SK-N-SH (cell line): ENCODE measurements around the gene PBX3.

Source experiments
- EZH2phosphoT487 ChIP-seq: fragments of 200-600 bp; sonication (generic); IDR thresholded peaks from 2 replicates; pipeline ENCODE4 v1.6.1; 2017; ENCODE audit warnings: low read depth, mixed run types, mild to moderate bottlenecking, antibody characterized with exemption, moderate library complexity, borderline replicate concordance
- GABPA ChIP-seq: IDR thresholded peaks from 2 replicates; pipeline ENCODE4 v1.4.0; 2012; ENCODE audit warnings: low read depth, mild to moderate bottlenecking
- MXI1 ChIP-seq: IDR thresholded peaks from 2 replicates; pipeline ENCODE4 v1.6.1; 2012; ENCODE audit warnings: mild to moderate bottlenecking, low read depth, low read length, improper control_type of control experiment
- RCOR1 ChIP-seq: fragments of 150-350 bp; IDR thresholded peaks from 2 replicates; pipeline ENCODE4 v1.6.1; 2017; ENCODE audit warnings: antibody characterized with exemption, low read length
- RFX5 ChIP-seq: IDR thresholded peaks from 2 replicates; pipeline ENCODE4 v1.6.1; 2012; ENCODE audit warnings: mild to moderate bottlenecking, improper control_type of control experiment, low read length
- TAF1 ChIP-seq: IDR thresholded peaks from 2 replicates; pipeline ENCODE4 v1.6.1; 2012; ENCODE audit warnings: low read depth, mild to moderate bottlenecking, low read length, moderate library complexity, borderline replicate concordance
- TCF12 ChIP-seq: IDR thresholded peaks from 2 replicates; pipeline ENCODE4 v1.4.0; 2012
- TEAD4 ChIP-seq: IDR thresholded peaks from 2 replicates; pipeline ENCODE4 v1.4.0; 2012; ENCODE audit warnings: mild to moderate bottlenecking, borderline replicate concordance; ENCODE audit not compliant: insufficient read depth
- YY1 ChIP-seq: IDR thresholded peaks from 2 replicates; pipeline ENCODE4 v1.4.0; 2012; ENCODE audit warnings: low read depth, mild to moderate bottlenecking
- TF ChIP-seq, protein P1 (sequence below): IDR thresholded peaks from 2 replicates; pipeline ENCODE4 v1.4.0; 2012; ENCODE audit warnings: low read depth
- TF ChIP-seq, protein P2 (sequence below): fragments of 200-600 bp; sonication (generic); IDR thresholded peaks from 2 replicates; pipeline ENCODE4 v1.6.1; 2017; ENCODE audit warnings: antibody characterized with exemption, mild to moderate bottlenecking, moderate library complexity

DNA sequence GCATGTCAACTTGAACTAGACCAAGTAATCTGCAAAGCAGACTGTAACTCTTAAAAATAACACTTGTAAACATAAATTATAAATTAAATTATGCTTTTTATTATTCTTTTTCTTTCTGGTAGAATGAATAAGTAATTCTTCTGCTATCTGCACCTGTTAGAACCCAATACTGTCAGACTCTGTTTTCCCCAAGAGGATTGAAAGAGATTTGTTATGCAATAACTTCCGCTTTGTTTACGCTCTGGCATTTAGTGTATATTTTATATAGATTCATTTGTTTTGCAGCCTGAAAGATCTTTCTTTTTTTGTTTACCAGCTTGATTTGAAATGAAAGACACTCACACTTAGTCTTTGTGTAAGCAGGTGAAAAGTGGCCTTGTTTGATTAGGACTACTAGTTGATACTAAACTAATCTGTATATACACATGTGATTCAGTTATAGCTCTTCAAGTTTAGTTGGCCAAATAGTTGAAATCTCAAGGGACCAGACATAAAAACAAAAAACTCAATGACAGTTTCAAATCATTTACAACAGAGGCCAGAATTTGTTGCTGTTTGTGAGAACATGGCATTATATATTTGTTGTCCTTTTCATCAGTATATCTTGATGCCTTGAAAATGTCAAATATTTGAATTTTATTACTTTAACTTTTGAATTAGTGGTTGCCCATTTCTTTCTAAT lies 155.8 kb downstream of the PBX3 start:
- TF ChIP-seq, protein P1, sequence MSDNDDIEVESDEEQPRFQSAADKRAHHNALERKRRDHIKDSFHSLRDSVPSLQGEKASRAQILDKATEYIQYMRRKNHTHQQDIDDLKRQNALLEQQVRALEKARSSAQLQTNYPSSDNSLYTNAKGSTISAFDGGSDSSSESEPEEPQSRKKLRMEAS = no peak
- TF ChIP-seq, protein P2, sequence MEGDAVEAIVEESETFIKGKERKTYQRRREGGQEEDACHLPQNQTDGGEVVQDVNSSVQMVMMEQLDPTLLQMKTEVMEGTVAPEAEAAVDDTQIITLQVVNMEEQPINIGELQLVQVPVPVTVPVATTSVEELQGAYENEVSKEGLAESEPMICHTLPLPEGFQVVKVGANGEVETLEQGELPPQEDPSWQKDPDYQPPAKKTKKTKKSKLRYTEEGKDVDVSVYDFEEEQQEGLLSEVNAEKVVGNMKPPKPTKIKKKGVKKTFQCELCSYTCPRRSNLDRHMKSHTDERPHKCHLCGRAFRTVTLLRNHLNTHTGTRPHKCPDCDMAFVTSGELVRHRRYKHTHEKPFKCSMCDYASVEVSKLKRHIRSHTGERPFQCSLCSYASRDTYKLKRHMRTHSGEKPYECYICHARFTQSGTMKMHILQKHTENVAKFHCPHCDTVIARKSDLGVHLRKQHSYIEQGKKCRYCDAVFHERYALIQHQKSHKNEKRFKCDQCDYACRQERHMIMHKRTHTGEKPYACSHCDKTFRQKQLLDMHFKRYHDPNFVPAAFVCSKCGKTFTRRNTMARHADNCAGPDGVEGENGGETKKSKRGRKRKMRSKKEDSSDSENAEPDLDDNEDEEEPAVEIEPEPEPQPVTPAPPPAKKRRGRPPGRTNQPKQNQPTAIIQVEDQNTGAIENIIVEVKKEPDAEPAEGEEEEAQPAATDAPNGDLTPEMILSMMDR = no peak
- TF ChIP-seq MXI1 (no peak), TAF1 (no peak), RFX5 (no peak), EZH2phosphoT487 (no peak), YY1 (no peak), TEAD4 (no peak), TCF12 (no peak), RCOR1 (no peak), GABPA (no peak)
